ENCODE results near the gene ESRRG. TPM values are rescaled to one million over a fixed set of nuclear protein-coding genes. Genes with fewer than 3 reads are reported as not detected.

ESRRG gene
- total and polyA plus RNA-seq, 12 donors: 1.2 to 18.0 (median 7.4) TPM

- Histone ChIP-seq H3K4me1 (replicated peaks in 1 of 2) (no peaks in the 10 kb centered on the region), H3K9me3 (replicated peaks in 1 of 3) (no peaks in the 10 kb centered on the region), H3K27ac (no peak overlapping the region), H3K4me3 (no peak overlapping the region), H3K27me3 (no peaks in the 10 kb centered on the region), H3K36me3 (replicated peaks in 1 of 2) (no peaks in the 10 kb centered on the region)
- WGBS, 4 donors: 81 to 90% (median 84%) methylated on average over 2 of the region's 2 CpGs
- intact Hi-C loops (cut with DNase I): no loop called here
- DNase-seq: no peak
- TF ChIP-seq POLR2A (IDR thresholded peaks at IDR 0.05) (no peak), CTCF (IDR thresholded peaks at IDR 0.05) (no peak)
These were observed 110.9 kb downstream of the ESRRG start for GRCh38 chr1:216612291-216612690.

DNA sequence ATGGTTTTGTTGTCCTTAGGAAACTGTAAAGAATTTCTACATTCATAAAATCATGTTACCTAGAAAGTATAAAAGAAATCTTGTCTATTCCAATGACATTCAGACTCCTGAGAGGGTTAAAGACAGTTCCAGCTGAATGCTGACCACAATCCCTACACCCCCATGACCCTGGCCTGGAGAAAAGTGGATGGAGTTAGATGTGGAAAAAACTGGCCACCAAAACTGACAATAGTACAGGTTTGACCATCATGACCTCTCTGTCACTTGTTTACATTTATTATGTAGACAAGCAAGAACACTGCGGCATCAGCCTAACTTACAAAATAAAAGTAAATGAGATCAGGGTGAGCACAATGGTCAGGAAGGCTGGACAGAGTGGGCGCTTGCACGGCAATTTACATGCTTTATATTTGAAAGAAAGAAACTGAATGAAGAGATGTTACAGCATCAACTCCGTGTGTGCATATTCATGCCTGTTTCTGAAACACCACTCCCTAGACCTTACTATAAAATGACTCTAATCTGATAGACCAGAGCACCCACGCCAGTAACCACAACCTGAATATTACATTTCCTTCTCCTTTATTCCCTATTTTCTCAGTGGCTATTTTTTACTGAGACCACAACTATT, 116.0 kb downstream of the ESRRG start:
- Histone ChIP-seq H3K4me3 (no peak overlapping the region), H3K27ac (no peak overlapping the region), H3K27me3 (no peaks in the 10 kb centered on the region), H3K9me3 (replicated peaks in 1 of 3) (no peaks in the 10 kb centered on the region), H3K4me1 (replicated peaks in 1 of 2) (no peaks in the 10 kb centered on the region), H3K36me3 (replicated peaks in 1 of 2) (no peaks in the 10 kb centered on the region)
- TF ChIP-seq POLR2A (IDR thresholded peaks at IDR 0.05): no peak
- no peak for TF ChIP-seq CTCF (IDR thresholded peaks at IDR 0.05)
- intact Hi-C loops (cut with DNase I): no loop called here
- no peak for DNase-seq
- WGBS, 4 donors: 71 to 76% (median 74%) methylated on average over 5 of the region's 5 CpGs

- WGBS, 4 donors: 54 to 74% (median 65%) methylated on average over 4 of the region's 4 CpGs
- H3K27ac ChIP-seq: no peak overlapping the region
- H3K4me1 ChIP-seq (replicated peaks in 1 of 2): no peaks in the 10 kb centered on the region
- no peaks in the 10 kb centered on the region for H3K36me3 ChIP-seq (replicated peaks in 1 of 2)
- no peaks in the 10 kb centered on the region for H3K27me3 ChIP-seq
- no peak for DNase-seq
- intact Hi-C loops (cut with DNase I): no loop called here
- TF ChIP-seq POLR2A (IDR thresholded peaks at IDR 0.05) (no peak), CTCF (IDR thresholded peaks at IDR 0.05) (no peak)
- no peaks in the 10 kb centered on the region for H3K9me3 ChIP-seq (replicated peaks in 1 of 3)
- H3K4me3 ChIP-seq: no peak overlapping the region
These were observed 117.1 kb downstream of the ESRRG start for GRCh38 chr1:216606047-216606637.

- Histone ChIP-seq H3K36me3 (replicated peaks in 1 of 2) (no peaks in the 10 kb centered on the region), H3K4me1 (replicated peaks in 1 of 2) (peaks cover 0 to 8% of the 10 kb centered on the region in 2 donors), H3K27ac (no peak overlapping the region), H3K9me3 (replicated peaks in 1 of 3) (no peaks in the 10 kb centered on the region), H3K4me3 (no peak overlapping the region), H3K27me3 (no peaks in the 10 kb centered on the region)
- DNase-seq: no peak
- intact Hi-C loops (cut with DNase I): no loop called here
- no peak for TF ChIP-seq CTCF (IDR thresholded peaks at IDR 0.05)
- TF ChIP-seq POLR2A (IDR thresholded peaks at IDR 0.05): no peak
- 90 to 100% (median 95%) methylated on average over 1 of the region's 1 CpG for WGBS, 4 donors
These were observed 118.5 kb downstream of the ESRRG start for GRCh38 chr1:216604771-216605170.
